ENCODE results near the gene RNU5B-1. TPM values are rescaled to one million over a fixed set of nuclear protein-coding genes. Genes with fewer than 3 reads are reported as not detected.

Gene RNU5B-1
- total RNA-seq, 1 donor from 2014 or later, result 40.3 TPM

GRCh38 chr15:65333148-65333820 lies 28.8 kb downstream of the RNU5B-1 start:
- H3K4me3 ChIP-seq, result no peak overlapping the region
- no peak for DNase-seq
- H3K27me3 ChIP-seq (ENCODE audit: low read depth), result peaks cover 29% of the 10 kb centered on the region
- no peak for TF ChIP-seq CTCF (IDR thresholded peaks at IDR 0.05; ENCODE audit: borderline replicate concordance)
- H3K4me1 ChIP-seq, result no peaks in the 10 kb centered on the region
- intact Hi-C loops (cut with micrococcal nuclease), result no loop called here
- H3K27ac ChIP-seq (replicated peaks), result no peak overlapping the region
- no peaks in the 10 kb centered on the region for H3K9me3 ChIP-seq (replicated peaks)
- no peaks in the 10 kb centered on the region for H3K36me3 ChIP-seq

- no peak for DNase-seq
- no peaks in the 10 kb centered on the region for H3K4me1 ChIP-seq
- H3K27me3 ChIP-seq (ENCODE audit: low read depth), result peaks cover 35% of the 10 kb centered on the region
- H3K4me3 ChIP-seq, result no peak overlapping the region
- no peaks in the 10 kb centered on the region for H3K36me3 ChIP-seq
- no peaks in the 10 kb centered on the region for H3K9me3 ChIP-seq (replicated peaks)
- intact Hi-C loops (cut with micrococcal nuclease), result no loop called here
- no peak for TF ChIP-seq CTCF (IDR thresholded peaks at IDR 0.05; ENCODE audit: borderline replicate concordance)
- no peak overlapping the region for H3K27ac ChIP-seq (replicated peaks)
Observed at GRCh38 chr15:65333856-65334255, 29.4 kb downstream of the RNU5B-1 start.

GRCh38 chr15:65334586-65335231 lies 30.2 kb downstream of the RNU5B-1 start:
- no peaks in the 10 kb centered on the region for H3K4me1 ChIP-seq
- DNase-seq, result no peak
- no peak overlapping the region for H3K27ac ChIP-seq (replicated peaks)
- H3K36me3 ChIP-seq, result no peaks in the 10 kb centered on the region
- no peak overlapping the region for H3K4me3 ChIP-seq
- peaks cover 41% of the 10 kb centered on the region for H3K27me3 ChIP-seq (ENCODE audit: low read depth)
- no peaks in the 10 kb centered on the region for H3K9me3 ChIP-seq (replicated peaks)
- intact Hi-C loops (cut with micrococcal nuclease), result no loop called here
- TF ChIP-seq CTCF (IDR thresholded peaks at IDR 0.05; ENCODE audit: borderline replicate concordance), result no peak

GRCh38 chr15:65335278-65336055 lies 31.0 kb downstream of the RNU5B-1 start:
- Histone ChIP-seq H3K9me3 (replicated peaks) (no peaks in the 10 kb centered on the region), H3K4me3 (no peak overlapping the region), H3K4me1 (no peaks in the 10 kb centered on the region), H3K27me3 (ENCODE audit: low read depth) (peaks cover 47% of the 10 kb centered on the region), H3K36me3 (no peaks in the 10 kb centered on the region), H3K27ac (replicated peaks) (no peak overlapping the region)
- no peak for DNase-seq
- TF ChIP-seq CTCF (IDR thresholded peaks at IDR 0.05; ENCODE audit: borderline replicate concordance), result no peak
- intact Hi-C loops (cut with micrococcal nuclease), result no loop called here

- Histone ChIP-seq H3K36me3 (no peaks in the 10 kb centered on the region), H3K27me3 (ENCODE audit: low read depth) (peaks cover 43% of the 10 kb centered on the region), H3K4me3 (no peak overlapping the region), H3K9me3 (replicated peaks) (no peaks in the 10 kb centered on the region), H3K4me1 (no peaks in the 10 kb centered on the region), H3K27ac (replicated peaks) (no peak overlapping the region)
- no peak for TF ChIP-seq CTCF (IDR thresholded peaks at IDR 0.05; ENCODE audit: borderline replicate concordance)
- DNase-seq, result no peak
- intact Hi-C loops (cut with micrococcal nuclease), result no loop called here
Observed at GRCh38 chr15:65336493-65337435, 32.3 kb downstream of the RNU5B-1 start.

All from left ventricle myocardium inferior (tissue), 1 donor.